Chondrocyte (in vitro differentiated cells): ENCODE measurements around the gene SLC27A3. TPM values are rescaled to one million over a fixed set of nuclear protein-coding genes. Genes with fewer than 3 reads are reported as not detected.

Experiments used
- DNase-seq: peaks from one replicate; pipeline ENCODE4 v3.0.0; 2021; ENCODE audit warnings: mixed read lengths, low spot score
- H3K27ac Mint-ChIP-seq: one replicate; pipeline ENCODE4 v1.8.0; 2021; ENCODE audit warnings: mild to moderate bottlenecking, moderate library complexity, mixed read lengths; ENCODE audit not compliant: unreplicated experiment
- H3K27me3 Mint-ChIP-seq: 2 replicates; pipeline ENCODE4 v1.8.0; 2021; ENCODE audit warnings: low read depth, mixed read lengths
- H3K36me3 Mint-ChIP-seq: 2 replicates; pipeline ENCODE4 v1.8.0; 2021; ENCODE audit warnings: low read depth, mixed read lengths
- H3K4me1 Mint-ChIP-seq: 2 replicates; pipeline ENCODE4 v1.8.0; 2021; ENCODE audit warnings: low read depth, mild to moderate bottlenecking, mixed read lengths
- H3K4me3 Mint-ChIP-seq: one replicate; pipeline ENCODE4 v1.8.0; 2021; ENCODE audit warnings: mild to moderate bottlenecking, moderate library complexity, mixed read lengths; ENCODE audit not compliant: unreplicated experiment
- H3K9me3 Mint-ChIP-seq: 2 replicates; pipeline ENCODE4 v1.8.0; 2021; ENCODE audit warnings: low read depth, mixed read lengths
- total RNA-seq: library from RNA; stranded (reverse); gene quantifications from 3 replicates; pipeline ENCODE4 v1.2.1, GENCODE V29; 2021
- TF ChIP-seq, protein P1 (sequence below): fragments of 200-600 bp; sonication (generic); IDR thresholded peaks from 2 replicates; pipeline ENCODE4 v1.5.0; 2021; ENCODE audit warnings: antibody characterized with exemption, mild to moderate bottlenecking, moderate library complexity

Gene SLC27A3
- total RNA-seq, 1 donor from 2014 or later = 11.6 TPM

DNA sequence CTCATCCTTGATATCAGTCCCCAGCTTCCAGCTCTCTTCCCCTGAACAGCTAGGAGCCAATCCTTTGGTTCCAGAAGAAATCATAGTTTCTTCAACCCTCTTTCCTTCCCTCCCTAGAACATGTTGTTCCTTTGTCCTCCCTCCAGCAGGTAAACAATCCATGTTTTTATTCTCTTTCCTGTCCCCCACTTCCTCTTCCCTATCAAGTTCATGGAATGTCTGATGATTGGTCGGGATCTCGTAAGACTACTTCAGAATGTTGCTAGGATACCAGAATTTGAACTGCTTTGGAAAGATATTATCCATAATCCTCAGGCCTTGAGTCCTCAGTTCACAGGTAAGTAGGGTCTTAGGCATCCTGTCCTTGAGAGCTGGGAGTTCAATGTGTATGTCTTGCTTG is 23.1 kb upstream of the SLC27A3 start:
- no peak overlapping the region for H3K4me3 Mint-ChIP-seq

DNA sequence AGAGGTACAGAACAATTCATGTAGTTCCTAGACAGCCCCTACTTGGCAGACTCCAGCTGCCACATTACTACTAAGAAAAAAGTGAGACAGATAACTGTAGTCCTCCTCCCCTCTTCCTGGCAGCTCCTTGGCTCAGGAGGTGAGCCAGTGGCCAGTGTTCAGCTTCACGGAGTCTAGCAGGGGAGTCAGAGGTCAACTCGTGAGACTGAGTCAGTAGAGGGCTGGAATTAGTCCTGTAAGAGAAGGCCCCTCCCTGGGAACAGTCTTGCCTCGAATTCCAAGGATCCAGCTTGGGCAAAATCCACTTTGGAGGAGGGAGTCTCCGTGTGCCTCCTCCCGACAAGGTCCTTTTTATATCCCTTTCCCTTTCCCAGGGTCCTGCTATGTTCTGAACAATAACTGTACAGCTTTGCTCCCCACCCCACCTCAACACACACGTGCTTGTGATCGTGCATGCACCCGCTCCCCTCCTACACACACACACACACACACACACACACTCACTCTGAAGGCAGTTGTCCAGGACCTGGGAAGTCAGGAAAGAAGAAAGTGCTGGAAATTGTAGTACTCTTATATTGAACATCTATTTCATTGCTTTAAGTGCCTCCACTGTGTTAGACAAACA is 22.5 kb upstream of the SLC27A3 start:
- peak overlapping the region; percentile 76 for H3K27ac Mint-ChIP-seq
- H3K4me1 Mint-ChIP-seq = peaks cover 32% of the 10 kb centered on the region
- peaks cover 40% of the 10 kb centered on the region for H3K36me3 Mint-ChIP-seq
- H3K27me3 Mint-ChIP-seq = no peaks in the 10 kb centered on the region
- TF ChIP-seq, protein P1, sequence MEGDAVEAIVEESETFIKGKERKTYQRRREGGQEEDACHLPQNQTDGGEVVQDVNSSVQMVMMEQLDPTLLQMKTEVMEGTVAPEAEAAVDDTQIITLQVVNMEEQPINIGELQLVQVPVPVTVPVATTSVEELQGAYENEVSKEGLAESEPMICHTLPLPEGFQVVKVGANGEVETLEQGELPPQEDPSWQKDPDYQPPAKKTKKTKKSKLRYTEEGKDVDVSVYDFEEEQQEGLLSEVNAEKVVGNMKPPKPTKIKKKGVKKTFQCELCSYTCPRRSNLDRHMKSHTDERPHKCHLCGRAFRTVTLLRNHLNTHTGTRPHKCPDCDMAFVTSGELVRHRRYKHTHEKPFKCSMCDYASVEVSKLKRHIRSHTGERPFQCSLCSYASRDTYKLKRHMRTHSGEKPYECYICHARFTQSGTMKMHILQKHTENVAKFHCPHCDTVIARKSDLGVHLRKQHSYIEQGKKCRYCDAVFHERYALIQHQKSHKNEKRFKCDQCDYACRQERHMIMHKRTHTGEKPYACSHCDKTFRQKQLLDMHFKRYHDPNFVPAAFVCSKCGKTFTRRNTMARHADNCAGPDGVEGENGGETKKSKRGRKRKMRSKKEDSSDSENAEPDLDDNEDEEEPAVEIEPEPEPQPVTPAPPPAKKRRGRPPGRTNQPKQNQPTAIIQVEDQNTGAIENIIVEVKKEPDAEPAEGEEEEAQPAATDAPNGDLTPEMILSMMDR = no peak
- DNase-seq = no peak
- H3K9me3 Mint-ChIP-seq = no peaks in the 10 kb centered on the region
- no peak overlapping the region for H3K4me3 Mint-ChIP-seq

More for the DNA sequence above, 23.1 kb upstream of the SLC27A3 start:
- Mint-ChIP-seq H3K27me3 (no peaks in the 10 kb centered on the region), H3K4me1 (peaks cover 30% of the 10 kb centered on the region), H3K27ac (peak overlapping the region; percentile 37), H3K36me3 (peaks cover 38% of the 10 kb centered on the region), H3K9me3 (no peaks in the 10 kb centered on the region)
- TF ChIP-seq, protein P1 = no peak
- DNase-seq = no peak

DNA sequence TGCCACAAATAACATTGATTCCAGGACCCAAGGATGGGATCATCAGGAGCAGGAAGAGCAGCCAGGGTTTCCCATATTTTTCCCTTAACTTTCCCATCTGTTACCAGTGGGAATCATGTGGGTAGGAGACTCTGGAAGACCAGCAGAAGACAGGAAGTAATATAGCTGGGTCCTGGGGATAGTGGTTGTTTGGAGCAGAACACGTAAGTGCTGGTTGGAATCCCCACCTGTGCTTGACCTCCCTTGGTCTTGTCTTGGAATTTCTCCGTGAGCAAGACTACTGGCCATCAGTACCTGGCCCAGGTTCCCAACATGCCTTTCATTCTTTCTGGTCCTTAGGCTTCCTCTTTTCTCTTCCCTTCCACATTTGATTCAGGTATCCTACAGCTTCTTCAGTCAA is 20.9 kb upstream of the SLC27A3 start:
- Mint-ChIP-seq H3K4me3 (no peak overlapping the region), H3K27me3 (no peaks in the 10 kb centered on the region), H3K9me3 (no peaks in the 10 kb centered on the region), H3K36me3 (peaks cover 44% of the 10 kb centered on the region), H3K4me1 (peaks cover 22% of the 10 kb centered on the region), H3K27ac (no peak overlapping the region)
- DNase-seq = no peak
- TF ChIP-seq, protein P1 = no peak

DNA sequence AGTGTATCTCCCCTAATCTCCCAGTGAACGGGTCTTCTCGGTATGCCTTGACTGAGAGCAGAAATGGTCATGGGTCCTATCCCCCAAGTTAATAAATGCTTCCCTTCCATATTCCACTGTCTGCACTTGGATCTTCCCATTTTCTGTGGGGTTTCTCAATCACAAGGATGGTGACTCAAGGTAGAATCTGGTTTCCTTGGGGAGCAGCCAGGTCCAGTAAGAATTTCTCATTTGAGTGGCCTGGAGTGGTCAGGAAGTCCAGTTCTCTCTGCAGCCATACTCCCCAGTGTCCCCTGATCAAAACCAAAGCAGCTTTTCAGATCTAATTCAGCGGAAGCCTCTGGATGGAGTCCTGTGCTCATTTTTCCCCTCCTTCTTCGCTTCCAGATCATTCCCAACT is 14.8 kb upstream of the SLC27A3 start:
- DNase-seq = no peak

DNA sequence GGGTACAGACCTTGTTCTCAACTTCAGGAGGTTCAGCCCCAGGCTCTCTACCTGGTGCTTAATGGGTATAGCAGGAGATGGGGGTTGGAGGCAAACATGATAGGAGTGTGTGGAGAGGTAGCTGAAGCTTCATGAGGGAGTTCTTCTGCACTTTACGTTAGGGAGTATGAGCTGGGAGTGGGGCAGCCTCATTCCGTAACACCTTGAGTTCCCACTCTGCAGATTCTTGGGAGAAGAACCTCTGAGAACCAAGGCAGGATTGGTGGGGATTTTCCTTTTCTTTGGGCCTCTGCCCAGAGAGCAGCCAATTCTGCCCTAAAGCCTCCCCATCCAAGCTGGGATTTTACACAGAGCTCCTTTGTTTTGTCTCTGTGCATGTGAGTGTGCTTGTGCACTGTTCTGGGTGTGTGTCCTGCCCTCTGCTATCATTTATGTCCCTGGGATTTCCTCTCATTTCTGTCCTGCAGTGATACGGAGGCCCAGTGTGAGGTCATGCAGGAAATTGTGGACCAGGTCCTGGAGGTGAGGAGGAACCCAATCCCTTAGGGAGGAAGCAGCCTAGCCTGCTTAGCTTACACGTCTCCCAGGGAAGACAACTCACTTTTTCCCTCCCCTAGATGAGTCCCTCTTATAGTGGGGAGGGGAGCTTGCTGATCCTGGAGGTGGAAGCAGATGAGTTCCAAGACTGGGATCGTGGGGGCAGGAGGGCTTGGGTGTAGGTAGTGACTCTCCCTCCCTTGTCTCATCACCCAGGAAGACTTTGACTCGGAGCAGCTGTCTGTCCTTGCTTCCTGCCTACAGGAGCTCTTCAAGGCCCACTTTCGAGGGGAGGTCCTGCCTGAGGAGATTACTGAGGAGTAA is 11.6 kb upstream of the SLC27A3 start:
- no peaks in the 10 kb centered on the region for H3K9me3 Mint-ChIP-seq
- TF ChIP-seq, protein P1 = no peak
- H3K4me1 Mint-ChIP-seq = no peaks in the 10 kb centered on the region
- peaks cover 37% of the 10 kb centered on the region for H3K36me3 Mint-ChIP-seq
- H3K27ac Mint-ChIP-seq = no peak overlapping the region
- no peak for DNase-seq
- no peak overlapping the region for H3K4me3 Mint-ChIP-seq
- H3K27me3 Mint-ChIP-seq = no peaks in the 10 kb centered on the region

More for the DNA sequence above, 14.8 kb upstream of the SLC27A3 start:
- peaks cover 35% of the 10 kb centered on the region for H3K36me3 Mint-ChIP-seq
- TF ChIP-seq, protein P1 = no peak
- H3K27me3 Mint-ChIP-seq = no peaks in the 10 kb centered on the region
- H3K27ac Mint-ChIP-seq = no peak overlapping the region
- no peak overlapping the region for H3K4me3 Mint-ChIP-seq
- peaks cover 7% of the 10 kb centered on the region for H3K4me1 Mint-ChIP-seq
- H3K9me3 Mint-ChIP-seq = no peaks in the 10 kb centered on the region
